Right lobe of liver (tissue), 6 donors: Measurements from ENCODE around the gene CREBBP. TPM values are rescaled to one million over a fixed set of nuclear protein-coding genes. Genes with fewer than 3 reads are reported as not detected.

Experiments
- ATAC-seq, 4 donors: fragments of 200-7000 bp; cut with Tn5 transposase; one replicate each; pipeline ENCODE4 v1.9.1; 2020; ENCODE audit warnings: mild to moderate bottlenecking in 4 of 4, moderate library complexity in 4 of 4
- DNase-seq, 3 donors: peaks; one replicate each; pipeline ENCODE4 v3.0.0-alpha.2; 2020
- H3K27ac ChIP-seq, 3 donors: fragments of 200-600 bp; one replicate each; pipeline ENCODE4 v1.8.0; 2022
- H3K27me3 ChIP-seq, 2 donors: fragments of 200-600 bp; one replicate each; pipeline ENCODE4 v1.8.0; 2022
- H3K36me3 ChIP-seq, 4 donors: fragments of 200-600 bp; sonication (generic) in 1 of 4; one replicate each; pipeline versions ENCODE4 v1.5.1 to v1.8.0; 2017 to 2022; ENCODE audit warnings: control low read depth in 1 of 4
- H3K4me1 ChIP-seq, 4 donors: fragments of 200-600 bp; sonication (generic) in 1 of 4; one replicate each; pipeline versions ENCODE4 v1.5.1 to v1.8.0; 2017 to 2022; ENCODE audit warnings: control low read depth in 1 of 4
- H3K4me3 ChIP-seq, 3 donors: fragments of 200-600 bp; one replicate each; pipeline ENCODE4 v1.8.0; 2022
- H3K9me3 ChIP-seq, 4 donors: fragments of 200-600 bp; sonication (generic) in 1 of 4; one replicate each; pipeline versions ENCODE4 v1.5.1 to v1.8.0; 2017 to 2022; ENCODE audit warnings: control low read depth in 1 of 4
- POLR2A ChIP-seq: fragments of 450-650 bp; IDR thresholded peaks from one replicate; pipeline ENCODE4 v1.6.1; 2017; ENCODE audit warnings: antibody characterized with exemption, mild to moderate bottlenecking
- WGBS: methylation state at CpG from one replicate; pipeline ENCODE4 v1.1.6; 2018; ENCODE audit warnings: low coverage, low lambda C conversion rate; ENCODE audit not compliant: insufficient coverage; ENCODE audit errors: missing lambda C conversion rate; 5-methylcytosine and 5-hydroxymethylcytosine counted together
- intact Hi-C, 2 donors: fragments of 100-400 bp; cut with DNase I; formaldehyde crosslinking; loops; one replicate each; pipeline versions ENCODE4 v1.11.2 to v1.14.1; 2022
- total RNA-seq, 6 experiments: library from RNA; depleted of rRNA in 2 of 6; stranded (reverse); fragments of >200 nt in 2 of 6; fragmentation: NEBNext Ultra II Directional in 3 of 6; extraction: Animal tissue kit (Norgen Biotek cat#: 25700) in 3 of 6; gene quantifications; one replicate each; pipeline versions ENCODE4 v1.1.0 to v1.2.4, GENCODE V29; 2016 to 2023
- TF ChIP-seq, protein P1 (sequence below), 4 donors: fragments of 200-600 bp in 3 of 4; fragments of 450-650 bp in 1 of 4; IDR thresholded peaks; one replicate each; pipeline versions ENCODE4 v1.5.1 to v1.8.0; 2016 to 2022; ENCODE audit warnings: antibody characterized with exemption in 4 of 4, mild to moderate bottlenecking in 2 of 4
- donor health status: DM: no; HTN: yes; CAD: no.
- donor health status: DM: no; HTN: no; CAD: no.
- donor health status: DM: no; HTN: no; CAD: no.
- donor health status: DM: no; HTN: yes; CAD: no.
- donor health status: DM: no; HTN: yes; CAD: no.

CREBBP gene
- total RNA-seq, 6 experiments from 2014 or later: 18.1 to 39.8 (median 29.2) TPM

DNA sequence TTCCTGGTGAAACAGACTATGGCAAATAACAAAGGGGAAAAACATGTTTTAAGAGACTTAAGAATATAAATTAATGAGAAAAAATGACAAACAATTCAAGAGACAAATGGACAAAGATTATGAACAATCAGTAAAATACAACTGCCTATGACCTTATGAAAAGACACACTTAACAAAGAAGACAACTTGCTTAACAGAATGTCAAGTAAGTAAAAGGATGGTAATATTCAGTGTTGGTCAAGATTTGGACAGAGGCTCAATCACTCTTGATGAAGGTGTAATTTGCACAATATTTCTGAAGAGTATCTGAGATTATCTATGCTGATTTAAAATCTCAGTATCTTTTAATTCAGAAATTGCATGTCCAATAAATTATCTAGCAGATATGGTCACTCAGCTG, 34.4 kb downstream of the CREBBP start:
- TF ChIP-seq, protein P1, sequence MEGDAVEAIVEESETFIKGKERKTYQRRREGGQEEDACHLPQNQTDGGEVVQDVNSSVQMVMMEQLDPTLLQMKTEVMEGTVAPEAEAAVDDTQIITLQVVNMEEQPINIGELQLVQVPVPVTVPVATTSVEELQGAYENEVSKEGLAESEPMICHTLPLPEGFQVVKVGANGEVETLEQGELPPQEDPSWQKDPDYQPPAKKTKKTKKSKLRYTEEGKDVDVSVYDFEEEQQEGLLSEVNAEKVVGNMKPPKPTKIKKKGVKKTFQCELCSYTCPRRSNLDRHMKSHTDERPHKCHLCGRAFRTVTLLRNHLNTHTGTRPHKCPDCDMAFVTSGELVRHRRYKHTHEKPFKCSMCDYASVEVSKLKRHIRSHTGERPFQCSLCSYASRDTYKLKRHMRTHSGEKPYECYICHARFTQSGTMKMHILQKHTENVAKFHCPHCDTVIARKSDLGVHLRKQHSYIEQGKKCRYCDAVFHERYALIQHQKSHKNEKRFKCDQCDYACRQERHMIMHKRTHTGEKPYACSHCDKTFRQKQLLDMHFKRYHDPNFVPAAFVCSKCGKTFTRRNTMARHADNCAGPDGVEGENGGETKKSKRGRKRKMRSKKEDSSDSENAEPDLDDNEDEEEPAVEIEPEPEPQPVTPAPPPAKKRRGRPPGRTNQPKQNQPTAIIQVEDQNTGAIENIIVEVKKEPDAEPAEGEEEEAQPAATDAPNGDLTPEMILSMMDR (IDR thresholded peaks at IDR 0.05): no peak
- TF ChIP-seq POLR2A: no peak
- ATAC-seq: no peak
- peaks cover 0 to 23% (median 7%) of the 10 kb centered on the region in 4 donors for H3K4me1 ChIP-seq
- peaks cover 0 to 18% (median 8%) of the 10 kb centered on the region in 4 donors for H3K36me3 ChIP-seq
- no peaks in the 10 kb centered on the region for H3K9me3 ChIP-seq
- DNase-seq: no peak
- H3K4me3 ChIP-seq: no peak overlapping the region
- intact Hi-C loops: no loop called here
- no peak overlapping the region for H3K27ac ChIP-seq
- H3K27me3 ChIP-seq: no peaks in the 10 kb centered on the region

DNA sequence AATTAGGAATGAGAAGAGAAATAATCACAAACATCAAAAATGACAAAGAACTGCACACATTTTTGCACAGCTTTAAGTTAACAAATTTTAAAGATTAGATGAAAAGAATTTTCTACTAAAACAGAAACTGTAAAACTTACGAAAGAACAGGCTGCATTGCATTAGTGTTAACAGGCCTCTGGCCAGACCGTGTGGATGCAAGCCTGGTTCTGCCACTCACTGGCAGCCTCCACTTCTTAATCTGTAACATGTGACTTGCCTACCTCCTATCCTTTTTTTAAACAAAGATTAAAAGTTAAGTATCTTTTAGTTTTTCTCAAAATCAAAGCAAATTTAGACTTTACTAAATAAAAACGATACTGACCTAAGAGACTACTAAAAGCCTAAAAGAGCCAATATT, 37.5 kb downstream of the CREBBP start:
- DNase-seq: peak in 1 of 3 donors; percentile 63
- WGBS: 34% methylated on average over 3 of the region's 3 CpGs
- Histone ChIP-seq H3K4me1 (peaks cover 0 to 23% (median 7%) of the 10 kb centered on the region in 4 donors), H3K4me3 (no peak overlapping the region), H3K27ac (no peak overlapping the region), H3K9me3 (no peaks in the 10 kb centered on the region), H3K36me3 (no peaks in the 10 kb centered on the region), H3K27me3 (no peaks in the 10 kb centered on the region)
- intact Hi-C loops: no loop called here
- TF ChIP-seq, protein P1 (IDR thresholded peaks at IDR 0.05): no peak
- TF ChIP-seq POLR2A: no peak
- peak; percentile 88 to 95 (median 91) for ATAC-seq

DNA sequence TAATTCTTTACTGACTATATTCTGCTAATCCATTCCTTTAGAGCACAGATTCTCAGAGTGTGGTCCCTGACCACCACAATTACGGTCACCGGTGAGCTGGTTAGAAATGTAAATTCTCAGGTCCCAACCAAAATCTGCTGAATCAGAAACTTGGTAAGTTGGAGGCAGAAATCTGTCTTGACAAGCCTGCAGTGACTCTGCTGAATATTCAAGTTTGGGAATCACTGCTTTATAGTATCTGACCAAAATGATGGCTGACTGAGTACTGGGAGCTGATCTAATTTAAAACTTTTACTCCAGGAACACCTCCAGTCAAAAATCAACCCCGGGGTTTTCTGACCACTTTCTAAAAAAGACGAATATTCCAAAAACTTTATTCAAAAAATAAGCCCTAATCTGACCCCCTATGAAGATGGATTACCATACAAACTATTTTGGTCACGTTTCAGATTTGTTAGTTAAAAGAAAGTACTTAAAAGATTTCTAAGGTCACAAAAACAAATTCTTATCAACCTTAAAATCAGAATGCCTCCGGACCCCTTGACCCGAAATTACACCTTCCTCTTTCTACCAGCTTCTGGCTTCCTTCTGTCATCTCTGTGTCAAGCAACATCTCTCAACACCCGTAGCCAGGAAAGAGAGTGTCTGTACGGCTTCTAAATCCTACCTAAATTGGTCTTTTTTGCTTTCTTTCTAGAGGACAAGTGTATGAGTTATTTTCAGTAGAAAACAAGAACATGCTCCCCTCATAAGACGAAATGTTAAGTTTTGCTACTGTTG, 38.6 kb downstream of the CREBBP start:
- Histone ChIP-seq H3K4me1 (peaks cover 0 to 19% (median 4%) of the 10 kb centered on the region in 4 donors), H3K36me3 (peaks cover 0 to 3% (median 0%) of the 10 kb centered on the region in 4 donors), H3K4me3 (no peak overlapping the region), H3K9me3 (no peaks in the 10 kb centered on the region), H3K27me3 (no peaks in the 10 kb centered on the region), H3K27ac (no peak overlapping the region)
- TF ChIP-seq, protein P1 (IDR thresholded peaks at IDR 0.05): no peak
- no peak for TF ChIP-seq POLR2A
- ATAC-seq (no peak), DNase-seq (no peak)
- 63% methylated on average over 10 of the region's 10 CpGs for WGBS
- intact Hi-C loops: no loop called here

DNA sequence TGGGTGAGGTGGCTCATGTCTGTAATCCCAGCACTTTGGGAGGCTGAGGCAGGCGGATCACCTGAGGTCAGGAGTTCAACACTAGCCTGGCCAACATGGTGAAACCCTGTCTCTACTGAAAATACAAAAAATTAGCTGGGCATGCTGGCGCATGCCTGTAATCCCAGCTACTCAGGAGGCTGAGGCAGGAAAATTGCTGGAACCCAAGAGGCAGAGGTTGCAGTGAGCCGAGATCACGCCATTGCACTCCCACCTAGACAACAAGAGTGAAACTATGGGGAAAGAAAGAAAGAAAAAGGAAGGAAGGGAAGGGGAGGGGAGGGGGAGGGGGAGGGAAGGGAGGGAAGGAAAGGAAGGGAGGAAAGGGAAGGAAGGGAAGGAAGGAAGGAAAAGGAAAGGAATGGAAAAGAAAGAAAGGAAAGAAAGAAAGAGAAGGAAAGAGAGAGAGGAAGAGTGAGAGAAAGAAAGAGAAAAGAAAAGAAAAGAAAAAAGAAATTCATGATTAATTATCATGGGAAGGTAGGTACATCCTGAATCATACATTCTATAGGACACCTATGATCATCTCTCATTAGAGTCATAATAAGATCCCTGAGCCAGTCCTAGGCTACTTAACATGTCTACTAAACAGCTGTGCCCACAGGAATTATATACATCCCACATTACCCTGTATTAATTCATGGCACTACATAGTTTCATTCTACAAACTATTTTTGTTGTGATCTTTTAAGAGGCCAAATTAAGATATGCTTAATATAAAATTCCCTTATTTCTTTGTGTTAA, 40.9 kb downstream of the CREBBP start:
- no peaks in the 10 kb centered on the region for H3K27me3 ChIP-seq
- DNase-seq (no peak), ATAC-seq (no peak)
- intact Hi-C loops: no loop called here
- H3K36me3 ChIP-seq: peaks cover 0 to 3% (median 0%) of the 10 kb centered on the region in 4 donors
- H3K9me3 ChIP-seq: no peaks in the 10 kb centered on the region
- WGBS: 93% methylated on average over 4 of the region's 4 CpGs
- TF ChIP-seq POLR2A: no peak
- TF ChIP-seq, protein P1 (IDR thresholded peaks at IDR 0.05): no peak
- no peak overlapping the region for H3K27ac ChIP-seq
- no peak overlapping the region for H3K4me3 ChIP-seq
- peaks cover 0 to 23% (median 2%) of the 10 kb centered on the region in 4 donors for H3K4me1 ChIP-seq
